NCI-H1694 treated with DMSO at 0.1 percent for 48 hours (cell line): Measurements from ENCODE around the gene DIPK1B.

Experiments used
- DNase-seq: peaks from one replicate; lab custom pipeline; 2025; lab: John Stamatoyannopoulos, UW

DIPK1B gene

DNA sequence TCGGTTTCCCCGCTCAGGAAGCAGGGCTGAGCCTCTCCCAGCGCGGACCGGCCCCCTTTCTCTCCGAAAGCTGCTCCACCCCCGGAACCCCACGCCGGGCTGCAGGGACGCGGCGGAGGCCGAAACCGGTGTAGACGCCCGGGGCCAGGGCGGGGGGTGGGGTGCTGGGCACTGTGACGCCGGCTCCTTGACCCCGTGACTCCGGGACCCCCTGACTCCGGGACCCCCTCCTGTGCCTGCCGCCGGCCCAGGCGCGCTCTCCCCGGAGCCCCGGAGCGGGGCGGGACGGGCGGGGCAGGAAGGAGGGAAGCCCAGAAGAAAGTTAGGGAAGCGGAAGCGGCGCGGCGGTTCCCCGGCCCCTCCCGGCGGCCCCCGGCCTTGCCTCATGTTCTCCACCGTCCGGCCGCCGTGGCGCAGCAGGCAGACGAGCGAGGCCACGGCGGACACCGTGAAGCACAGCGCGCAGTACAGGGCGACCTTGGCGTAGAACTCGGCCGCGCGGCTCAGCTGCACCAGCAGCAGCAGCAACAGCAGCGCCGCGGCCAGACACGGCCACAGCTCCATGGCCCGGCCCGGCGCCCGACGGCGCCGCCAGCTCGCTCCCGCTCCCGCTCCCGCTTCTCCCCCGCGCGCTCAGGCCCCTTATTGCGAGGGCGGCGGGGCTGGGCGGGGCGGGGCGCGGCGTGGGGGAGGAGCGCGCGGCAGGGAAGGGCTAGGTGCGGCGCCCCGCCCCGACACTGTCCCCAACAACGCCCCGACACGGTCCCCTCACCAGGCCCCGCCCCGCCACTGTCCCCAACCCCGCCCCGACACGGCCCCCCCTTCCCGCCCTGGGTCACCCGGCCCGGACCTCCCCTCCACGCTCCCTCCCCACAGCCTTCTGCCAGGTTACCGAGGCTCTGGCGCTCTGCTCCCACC, 25.3 kb upstream of the DIPK1B start, which contains the start of gene AGPAT2:
AGPAT2 (minus strand) TSS at position 664 of the 918 bp plus-strand sequence; CDS start at position 564, 100 bp downstream.
- DNase-seq = no peak

DNA sequence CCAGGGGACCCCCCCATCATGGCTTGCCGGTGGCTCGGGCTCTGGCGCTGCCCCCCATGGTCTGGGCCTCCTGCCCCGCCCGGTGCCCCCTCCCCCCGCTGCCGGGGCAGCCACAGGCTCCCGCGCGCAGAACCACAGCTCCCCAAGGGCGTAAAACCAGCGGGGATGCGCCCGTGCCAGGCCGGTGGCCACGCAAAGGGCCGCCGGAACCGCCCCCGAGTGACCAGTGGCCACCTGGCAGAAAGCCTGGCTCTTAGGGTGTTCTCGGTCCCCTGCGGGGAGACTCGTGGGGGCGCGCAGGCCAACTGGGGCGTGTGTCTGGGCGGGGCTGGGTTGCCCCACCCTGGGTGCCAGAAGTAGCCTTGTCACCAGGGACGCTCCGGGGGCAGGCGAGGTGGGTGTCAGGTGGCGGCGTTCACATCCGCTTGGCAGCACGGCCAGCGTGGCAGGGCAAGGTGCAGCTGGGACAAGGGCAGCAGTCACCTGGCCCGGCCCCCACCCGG, 24.6 kb upstream of the DIPK1B start:
- DNase-seq = no peak

DNA sequence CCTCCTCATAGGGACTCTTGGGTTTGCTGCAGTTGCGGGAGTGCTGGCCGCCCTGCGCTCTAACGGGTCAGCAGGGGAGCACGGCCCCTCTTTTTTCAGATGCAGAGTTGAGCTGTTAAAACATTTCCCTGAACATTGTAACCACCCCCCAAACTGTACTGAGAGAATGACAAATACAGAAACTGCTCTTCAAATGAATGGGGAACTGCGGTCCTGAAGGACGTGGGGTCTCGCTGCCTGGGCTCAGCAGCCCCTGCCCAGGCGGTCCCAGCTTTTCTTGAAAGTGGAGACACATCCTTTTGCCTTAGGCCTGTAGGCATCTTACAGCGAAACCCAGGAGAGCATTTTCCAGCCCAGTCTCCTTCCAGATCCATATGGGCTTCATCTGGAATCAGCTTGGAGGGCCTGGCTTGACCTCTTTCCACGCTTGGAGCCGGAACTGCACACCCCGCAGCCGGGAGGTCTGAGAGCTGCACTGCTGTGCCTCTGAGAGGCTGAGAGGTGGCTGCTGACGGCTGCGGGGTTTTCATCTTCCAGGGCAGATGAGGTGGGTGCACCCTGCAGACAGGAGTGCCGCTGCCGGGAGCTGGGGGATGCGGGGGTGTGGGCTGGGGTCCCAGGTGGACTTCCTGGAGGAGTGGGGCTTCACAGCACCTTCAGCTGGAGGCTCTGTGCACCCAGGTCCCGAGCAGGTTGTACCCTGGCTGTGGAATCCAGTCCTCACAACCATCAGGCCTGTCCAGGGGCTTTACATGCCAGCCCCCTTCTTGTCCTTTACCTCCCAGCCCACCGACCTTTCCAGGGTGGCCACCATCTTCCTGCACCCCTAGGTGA, 23.9 kb upstream of the DIPK1B start:
- no peak for DNase-seq

DNA sequence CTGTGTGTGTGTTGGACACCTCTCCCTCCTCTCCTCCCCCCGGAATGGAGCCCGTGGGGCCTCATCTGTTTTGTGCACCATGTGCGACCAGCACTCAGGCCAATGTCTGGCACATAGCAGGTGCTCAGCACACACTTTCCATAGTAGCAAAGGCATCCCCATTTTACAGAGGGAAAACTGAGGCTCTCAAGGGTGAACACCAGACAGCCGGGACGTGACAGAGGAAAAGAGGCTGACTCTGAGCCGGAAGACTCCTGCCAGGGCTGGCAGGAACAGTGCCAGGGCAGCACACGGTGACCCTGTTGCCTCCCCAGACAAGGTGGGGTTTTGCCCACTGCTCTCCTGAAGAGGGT, 23.3 kb upstream of the DIPK1B start:
- DNase-seq = no peak

DNA sequence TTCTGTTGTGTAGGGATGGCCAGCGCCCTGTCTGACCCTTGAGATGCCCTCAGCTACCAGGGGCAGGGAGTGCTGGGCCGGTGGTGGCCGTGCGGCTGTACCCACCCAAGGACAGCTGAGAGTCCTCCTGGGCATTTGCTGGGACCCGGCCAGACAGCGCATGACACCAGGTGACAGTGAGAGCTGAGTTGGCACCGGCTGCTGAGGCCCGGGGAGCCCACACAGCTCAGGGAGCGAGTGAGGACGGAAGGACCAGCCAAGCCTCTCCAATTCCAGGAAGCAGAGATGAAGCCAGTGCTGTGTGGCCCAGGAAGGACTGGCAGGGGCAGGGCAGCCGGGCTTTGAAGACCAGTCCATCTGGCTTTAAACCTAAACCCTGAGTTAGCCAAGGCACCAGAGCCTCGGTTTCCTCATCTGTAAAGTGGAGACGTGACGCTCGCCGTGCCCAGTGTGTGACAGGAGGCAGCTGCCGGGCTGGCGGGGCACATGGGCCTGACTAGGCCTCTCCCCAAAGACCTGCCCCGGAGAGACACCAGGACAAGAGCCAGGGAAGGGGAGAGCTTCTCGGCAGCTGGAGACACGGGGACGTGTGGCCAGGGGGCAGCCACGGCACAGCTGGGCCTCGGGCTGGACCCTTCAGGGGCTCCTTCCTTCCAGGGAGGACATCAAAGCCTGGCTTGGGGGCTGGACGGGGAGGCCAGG, 22.1 kb upstream of the DIPK1B start:
- no peak for DNase-seq

DNA sequence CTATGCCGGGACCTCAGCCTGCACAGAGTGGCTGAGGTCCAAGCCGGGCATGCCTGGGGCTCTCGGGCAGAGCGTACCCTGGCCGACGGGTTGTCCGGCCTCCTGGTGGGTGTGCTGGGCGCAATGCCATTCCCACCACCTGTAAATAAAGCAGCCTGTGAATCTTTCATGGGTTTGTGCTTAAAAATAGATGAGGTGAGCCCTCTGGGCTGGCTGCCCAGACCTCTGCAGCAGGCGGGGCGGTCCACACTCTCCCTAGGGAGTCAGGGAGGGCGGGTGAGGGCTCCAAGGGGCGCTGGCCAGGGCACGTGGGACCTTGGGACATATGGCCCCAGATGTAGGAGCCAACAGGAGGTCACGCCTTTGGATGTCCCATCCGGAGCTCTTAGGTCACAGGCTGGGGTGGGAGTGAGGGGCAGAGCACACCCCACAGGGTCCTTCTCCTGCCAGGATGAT, 21.5 kb upstream of the DIPK1B start:
- no peak for DNase-seq

DNA sequence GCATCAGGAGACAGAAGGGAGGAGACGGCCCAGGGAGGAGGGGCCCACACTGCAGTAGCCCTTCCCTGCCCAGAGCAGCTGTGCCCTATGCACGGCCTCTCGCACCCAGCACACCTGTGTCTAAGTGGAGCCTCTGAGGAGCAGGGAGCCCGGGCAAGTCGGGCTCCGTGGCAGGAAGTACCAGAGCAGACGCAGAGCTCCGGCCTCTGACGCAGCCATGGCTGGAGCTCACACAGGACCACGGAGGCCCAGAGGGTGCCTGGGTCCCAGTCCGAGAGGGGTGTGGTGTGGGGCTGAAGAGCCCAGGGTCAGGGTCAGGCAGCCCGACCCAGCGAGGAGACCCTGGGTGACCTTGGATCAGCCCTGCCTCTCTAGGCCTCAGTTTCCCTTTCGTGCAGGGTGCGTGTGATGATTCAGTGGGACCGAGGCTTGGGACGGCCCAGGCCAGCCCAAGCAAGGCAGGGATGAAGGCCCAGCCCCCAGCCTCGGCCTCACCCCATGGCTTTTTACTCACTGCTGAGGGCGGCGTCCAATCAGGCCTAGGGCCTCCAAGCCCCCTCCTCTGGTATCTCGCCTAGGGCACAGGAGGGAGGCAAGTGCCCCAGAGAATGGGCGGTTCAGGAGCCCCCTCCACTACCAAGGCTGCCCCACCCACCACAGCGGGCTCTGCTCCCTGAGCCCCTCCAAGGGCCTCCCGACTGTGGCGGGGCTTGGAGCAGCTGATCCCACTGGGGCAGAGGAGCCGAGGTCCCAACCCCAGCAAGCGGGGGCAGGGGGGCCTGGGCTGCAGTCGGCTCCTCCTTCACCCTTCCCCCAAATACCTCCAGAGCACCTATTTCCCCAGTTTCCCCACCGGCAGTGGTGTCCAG, 20.8 kb upstream of the DIPK1B start:
- no peak for DNase-seq

DNA sequence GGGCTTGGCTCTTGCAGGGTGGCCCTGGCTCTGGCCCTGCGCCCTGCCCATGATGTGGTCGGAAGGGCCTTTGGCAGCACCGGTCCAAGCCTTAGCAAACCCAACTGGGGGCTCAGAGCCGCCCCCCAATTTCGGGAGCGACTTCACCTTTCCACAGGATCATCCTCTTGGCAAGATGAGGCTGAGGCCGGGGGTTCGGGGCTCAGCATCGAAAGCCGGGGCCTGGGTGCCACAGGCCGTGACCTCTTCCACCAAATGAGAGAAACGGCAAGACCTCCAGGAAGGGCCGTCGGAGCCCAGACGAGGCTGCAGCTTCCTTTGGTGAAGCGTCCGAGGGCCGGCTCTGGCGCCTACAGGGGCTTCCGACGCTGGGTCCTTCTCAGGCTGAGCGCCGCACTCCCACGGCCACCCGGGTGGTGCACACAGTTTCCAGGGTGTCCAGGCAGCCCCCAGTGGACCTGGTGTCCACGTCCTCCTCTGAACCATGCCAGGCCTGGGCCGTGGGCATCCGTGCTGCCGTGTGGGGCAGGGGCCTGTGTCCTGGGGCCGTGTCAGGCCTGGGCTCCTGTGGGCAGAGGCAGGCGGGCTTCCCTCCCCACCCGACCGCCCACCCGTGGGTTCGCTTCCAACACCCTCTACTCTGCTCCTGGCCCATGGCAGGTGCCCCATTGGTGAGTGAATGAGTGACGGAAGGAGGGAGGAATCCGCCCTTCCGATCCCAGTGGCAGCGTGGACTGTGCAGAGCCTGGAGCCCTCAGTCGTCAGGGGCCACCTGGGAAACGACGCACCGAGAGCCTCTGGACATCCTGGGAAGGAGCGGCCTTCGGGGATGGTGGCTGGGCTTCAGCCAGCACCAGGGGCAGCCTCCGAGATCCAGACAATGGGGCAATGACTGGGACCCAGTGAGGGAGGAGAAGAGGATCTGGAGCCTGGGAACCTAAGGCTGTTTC, 19.9 kb upstream of the DIPK1B start:
- DNase-seq = no peak

DNA sequence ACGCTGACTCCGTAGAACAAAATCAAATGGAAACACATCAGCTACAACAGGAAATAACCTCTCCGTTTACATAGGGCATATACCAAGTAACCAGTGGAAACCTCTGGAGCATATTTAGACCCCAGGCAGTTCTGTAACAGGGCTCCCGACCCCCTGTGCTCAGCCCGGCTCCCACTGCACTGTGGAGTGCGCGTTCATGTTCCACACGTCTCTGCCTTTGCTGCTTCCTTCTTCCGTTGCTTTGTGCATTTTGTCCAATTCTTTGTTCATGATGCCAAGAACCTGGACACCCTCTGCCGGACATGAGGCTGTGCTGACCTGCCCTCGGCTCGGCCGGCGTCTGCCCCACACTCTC, 19.3 kb upstream of the DIPK1B start:
- no peak for DNase-seq

DNA sequence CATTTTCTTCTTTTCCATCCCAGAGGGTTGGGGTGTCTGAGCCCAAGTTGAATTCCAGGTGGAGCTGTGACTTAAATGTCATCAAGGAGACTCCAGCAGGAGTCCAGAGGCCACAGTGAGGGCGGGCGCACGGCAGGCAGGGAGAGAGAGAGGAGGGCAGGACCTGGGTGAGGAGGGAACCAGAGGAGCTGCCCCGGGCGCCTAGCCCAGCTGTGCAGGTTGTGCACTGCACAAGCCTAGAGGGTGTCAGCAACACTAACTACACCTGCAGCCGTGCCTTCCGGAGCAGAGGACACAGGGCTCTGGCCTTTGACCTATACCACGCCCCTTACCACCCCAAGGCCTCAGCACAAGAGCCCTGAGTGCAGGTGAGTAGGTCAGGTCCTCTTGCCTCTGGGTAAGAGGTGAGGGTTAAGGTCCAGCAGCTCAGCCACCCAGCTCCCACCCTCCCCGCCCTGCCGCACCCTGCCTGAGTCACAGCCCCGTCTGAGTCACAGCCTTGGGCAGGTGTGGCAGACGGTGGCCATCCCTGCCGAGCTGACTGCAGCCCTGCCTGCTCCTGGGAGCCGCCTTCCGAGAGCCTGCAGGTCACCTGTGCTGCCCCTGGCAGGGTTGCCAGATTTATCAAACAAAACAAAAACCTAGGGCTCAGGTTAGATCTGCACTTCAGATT, 18.7 kb upstream of the DIPK1B start:
- no peak for DNase-seq

DNA sequence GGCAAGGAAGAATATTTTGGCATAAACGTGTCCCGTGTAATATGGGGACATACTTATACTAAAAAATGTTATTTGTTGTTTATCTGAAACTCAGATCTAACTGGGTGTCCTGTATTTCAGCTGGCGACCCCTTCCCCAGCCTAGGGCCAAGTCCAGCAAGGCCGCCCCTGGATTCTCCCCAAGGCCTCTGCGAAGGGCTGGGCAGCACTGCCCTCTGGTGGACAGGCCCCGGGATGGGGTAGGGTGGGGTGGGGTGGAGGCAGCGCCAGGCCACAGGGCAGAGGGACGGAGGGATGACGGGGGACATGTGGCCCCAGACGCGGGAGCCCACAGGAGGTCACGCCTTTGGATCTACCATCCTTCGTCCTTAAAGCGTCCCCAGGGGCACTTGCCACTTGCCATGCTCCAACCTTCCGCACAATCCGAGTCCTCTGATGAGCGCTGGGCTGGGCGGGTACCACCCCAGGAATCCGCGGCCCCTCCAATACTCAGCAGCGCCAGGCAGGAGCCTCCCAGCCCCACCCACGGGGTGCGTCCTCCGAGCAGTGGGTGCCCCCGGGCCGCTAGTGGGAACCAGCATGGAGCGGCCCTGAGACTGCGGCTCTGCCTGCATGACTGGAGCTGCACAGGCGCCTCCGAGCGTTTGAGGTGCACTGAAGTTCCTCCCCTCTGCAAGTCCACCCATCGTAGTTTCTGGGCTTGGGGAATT, 18.1 kb upstream of the DIPK1B start:
- DNase-seq = no peak

DNA sequence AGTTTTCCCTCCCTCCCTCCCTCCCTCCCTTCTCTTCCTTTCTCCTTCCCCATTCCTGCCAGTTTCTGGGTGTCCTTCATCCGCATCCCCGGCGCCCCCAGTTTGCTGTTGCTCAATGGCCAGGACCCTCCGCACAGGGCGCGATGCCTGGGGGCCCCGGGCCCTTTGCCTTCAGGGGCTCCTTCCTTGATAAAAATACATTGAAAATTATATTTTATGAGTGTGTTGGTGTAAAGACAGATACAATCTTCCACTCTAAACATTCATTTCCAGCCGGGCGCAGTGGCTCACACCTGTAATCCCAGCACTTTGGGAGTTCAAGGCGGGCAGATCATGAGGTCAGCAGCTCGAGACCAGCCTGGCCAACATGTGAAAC, 17.5 kb upstream of the DIPK1B start:
- no peak for DNase-seq

DNA sequence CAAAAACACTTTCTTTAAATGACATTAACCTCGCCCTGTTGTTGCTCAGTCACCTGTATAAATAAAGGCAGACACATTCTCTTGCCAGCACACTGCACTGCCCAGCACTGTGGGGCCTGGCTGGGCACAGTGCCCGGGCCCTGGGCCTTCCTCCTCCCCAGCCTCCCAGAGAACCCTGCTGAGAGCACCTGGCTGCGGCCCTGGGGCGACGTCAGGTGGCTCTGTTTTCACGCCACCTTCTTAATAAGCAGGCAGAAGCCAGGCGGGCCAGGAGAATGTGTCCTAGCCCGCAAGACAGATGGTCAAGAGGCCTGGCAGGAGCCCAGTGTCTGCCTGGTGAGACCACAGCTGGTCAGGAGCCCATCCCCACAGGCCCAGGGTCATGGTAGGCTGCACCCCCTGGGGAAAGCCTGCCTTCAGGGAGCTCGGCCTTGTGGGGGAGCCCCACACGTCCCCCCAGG, 16.9 kb upstream of the DIPK1B start:
- DNase-seq = no peak

DNA sequence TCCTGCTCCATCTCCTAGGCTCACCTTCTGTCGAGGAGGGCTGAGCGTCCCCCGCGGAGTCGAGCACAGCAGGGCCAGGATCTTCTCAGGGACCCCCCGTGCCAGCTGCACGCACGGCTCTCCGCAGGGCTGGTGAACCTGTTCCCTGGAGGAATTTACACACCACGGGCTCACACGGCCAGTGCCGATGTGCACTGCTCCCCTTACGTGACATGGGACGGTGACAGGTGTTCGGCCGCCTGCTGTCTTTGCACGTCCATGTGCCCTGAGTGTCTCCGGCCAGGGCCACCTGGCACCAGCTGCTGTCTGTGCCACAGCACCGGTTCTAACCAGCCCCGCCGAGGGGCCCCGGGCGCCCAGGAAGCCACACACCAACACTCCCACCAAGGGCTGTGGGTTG, 16.4 kb upstream of the DIPK1B start:
- DNase-seq = no peak

DNA sequence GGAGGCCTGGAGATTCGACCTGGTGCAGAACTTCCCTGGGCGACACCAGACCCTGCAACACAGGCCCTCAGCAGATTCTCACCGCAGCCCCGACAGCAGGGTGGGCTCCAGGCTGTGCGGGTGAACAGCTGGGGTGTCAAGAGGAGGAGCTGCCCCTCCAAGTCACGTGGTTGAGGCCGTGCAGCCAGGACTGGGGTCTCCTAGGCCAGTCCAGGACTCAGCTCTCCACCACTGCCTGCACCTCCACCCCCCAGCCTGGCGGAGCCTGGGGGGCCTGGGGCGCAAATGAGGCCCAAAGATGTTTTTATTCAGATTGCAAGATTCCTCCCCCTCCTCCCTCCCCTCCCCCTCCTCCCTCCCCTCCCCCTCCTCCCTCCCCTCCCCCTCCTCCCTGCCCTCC, 15.9 kb upstream of the DIPK1B start:
- DNase-seq = no peak

DNA sequence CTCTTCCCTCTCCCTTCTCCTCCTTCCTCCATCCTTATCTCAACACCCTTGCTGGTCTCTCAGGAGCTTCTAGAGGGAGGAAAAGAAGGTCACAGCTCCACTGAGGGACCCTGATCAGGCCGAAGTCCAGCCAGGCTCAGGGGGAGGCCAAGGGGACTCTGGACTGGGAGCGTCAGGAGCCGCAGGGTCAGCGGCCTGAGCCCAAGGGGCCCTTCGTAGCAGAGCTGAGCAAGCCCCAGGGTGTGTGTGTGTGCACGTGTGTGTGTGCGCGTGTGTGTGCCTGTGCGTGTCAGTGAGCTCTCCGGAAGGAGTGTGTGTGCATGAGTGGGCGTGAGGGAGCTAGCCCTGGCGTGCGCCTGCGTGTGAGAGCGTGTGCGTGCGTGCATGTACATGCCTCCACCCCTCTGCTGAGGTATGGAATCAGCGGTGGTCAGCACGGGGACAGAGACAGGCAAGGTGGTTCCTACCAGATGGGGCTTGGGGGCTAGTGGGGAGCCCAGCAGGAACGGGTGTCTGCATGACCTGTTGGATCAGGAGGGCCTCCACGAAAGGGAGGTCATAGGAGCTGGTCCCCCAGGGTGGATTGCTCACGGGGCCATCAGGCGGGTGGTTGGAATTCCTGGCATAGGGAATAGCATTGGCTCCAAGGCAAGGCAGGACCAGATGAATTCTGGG, 15.1 kb upstream of the DIPK1B start:
- DNase-seq = no peak

DNA sequence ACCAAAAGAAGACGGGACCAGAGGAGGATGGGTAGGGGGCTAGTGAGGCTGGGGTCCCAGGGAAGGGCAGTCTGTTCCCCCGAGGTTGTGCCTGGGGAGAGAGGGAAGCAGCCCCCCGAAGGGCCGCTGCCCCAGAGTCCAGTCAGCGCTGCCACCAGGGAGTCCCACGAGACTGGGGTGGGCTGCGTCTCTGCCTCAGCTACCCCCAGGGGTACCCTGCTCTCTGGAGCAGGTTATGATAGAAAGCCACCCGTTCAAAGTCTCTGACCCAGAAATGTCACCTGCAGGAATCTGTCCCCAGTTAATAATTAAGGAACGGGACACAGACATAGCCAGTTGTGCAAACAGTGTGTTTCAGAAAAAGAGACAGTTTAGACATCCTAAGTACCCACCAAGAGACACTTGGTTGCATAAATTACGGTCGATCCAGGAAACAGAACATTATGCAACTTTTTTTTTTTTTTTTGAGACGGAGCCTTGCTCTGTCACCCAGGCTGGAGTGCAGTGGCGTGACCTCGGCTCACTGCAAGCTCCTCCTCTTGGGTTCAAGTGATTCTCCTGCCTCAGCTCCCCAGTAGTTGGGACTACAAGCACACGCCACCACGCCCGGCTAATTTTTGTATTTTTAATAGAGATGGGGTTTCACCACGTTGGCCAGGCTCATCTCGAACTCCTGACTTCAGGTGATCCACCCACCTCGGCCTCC, 14.4 kb upstream of the DIPK1B start:
- no peak for DNase-seq
